NCI-H2227 treated with DMSO at 0.1 percent for 48 hours (cell line): ENCODE results near the gene TPPP3.
"Not testable (repeated sequence)": the region's sequence is repeated elsewhere in the genome, so short reads cannot be mapped to it uniquely, and the experiment has no call there.

Source experiments
- DNase-seq: peaks from one replicate; lab custom pipeline; 2025; lab: John Stamatoyannopoulos, UW

TPPP3 gene

DNA sequence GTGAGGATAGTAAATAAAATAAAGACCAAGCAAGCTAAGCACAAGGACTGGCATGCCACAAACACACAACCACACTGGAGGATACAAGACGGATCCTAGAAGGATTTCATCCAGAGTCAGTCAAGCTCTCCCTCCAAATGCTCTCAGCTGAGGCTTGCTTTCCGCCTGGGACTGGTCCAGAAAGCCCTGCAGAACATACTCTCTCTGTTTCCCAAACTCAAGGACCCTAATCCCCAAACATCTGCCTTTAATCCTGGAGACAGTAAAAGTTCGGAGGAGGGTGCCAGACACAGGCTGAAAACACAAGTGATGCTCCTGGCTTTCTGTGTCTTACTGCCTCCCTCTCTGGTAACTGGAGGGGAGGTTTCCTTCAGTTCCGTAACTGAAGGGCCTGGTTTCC lies 32.3 kb upstream of the TPPP3 start:
- no peak for DNase-seq

DNA sequence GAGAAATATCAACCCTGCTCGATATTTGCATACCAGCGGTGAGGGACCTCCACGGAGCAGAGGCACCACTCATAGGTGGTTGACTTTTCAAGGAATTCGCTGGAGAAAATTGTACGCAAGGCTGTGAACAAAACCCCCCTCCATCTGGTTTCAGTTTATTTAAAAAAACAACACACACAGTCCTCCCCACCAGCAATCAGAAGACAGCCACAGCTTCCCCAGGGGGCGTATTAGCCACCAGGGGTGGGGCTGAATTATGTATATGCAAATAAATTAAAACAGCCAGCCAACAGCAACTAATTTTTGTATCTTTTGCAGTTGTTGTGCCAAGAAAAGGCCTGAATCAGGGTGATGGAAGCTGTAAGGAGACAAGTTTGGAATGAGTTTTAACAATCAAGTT lies 31.8 kb upstream of the TPPP3 start:
- DNase-seq, result no peak

DNA sequence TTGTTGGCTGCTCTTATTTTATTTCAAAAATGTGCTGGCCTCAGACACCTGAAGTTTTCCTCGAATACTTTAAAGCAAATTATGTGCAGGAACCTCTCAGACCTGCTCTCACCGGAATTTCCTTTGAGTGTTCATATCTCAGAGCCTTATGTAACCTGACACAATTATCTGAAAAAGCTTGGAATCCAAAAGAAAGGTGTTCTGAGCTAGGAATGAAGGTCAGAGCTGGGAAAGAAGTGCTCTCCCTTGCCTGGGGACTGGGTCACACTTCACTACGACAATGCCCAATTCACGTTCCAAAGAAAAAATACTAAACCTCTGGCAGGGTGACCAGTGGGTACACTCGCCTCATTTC lies 30.9 kb upstream of the TPPP3 start:
- DNase-seq, result no peak

DNA sequence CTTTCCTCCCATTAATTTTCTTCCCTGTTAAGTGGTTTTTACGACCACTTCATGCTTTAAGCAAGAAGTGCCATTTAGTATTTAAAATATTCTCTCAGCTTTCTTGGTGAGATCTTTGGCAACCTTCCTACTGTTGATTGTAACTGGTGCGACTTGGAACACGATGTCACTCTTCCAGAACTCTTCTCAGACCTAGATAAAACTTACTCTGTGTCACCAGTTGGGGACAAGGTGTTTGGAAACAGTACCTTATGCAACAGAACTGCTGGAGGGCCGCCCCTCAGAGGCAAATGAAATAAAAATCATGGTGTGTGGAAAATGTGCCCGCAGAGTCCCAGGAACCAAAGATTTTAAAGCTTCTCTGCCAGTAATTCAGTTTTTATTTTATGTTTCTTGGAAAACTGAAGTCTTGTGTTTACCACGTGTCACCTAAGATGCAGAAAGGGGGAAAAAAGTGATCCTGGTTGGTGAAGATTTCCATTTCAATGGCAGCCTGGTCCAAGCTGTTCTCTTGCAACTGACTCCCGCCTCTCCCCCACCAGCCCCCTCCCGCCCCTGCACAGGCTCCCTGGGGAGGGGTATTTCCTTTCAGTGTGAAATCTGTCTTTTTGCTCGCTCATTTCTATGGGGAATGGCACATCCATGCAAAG lies 30.4 kb upstream of the TPPP3 start:
- no peak for DNase-seq

DNA sequence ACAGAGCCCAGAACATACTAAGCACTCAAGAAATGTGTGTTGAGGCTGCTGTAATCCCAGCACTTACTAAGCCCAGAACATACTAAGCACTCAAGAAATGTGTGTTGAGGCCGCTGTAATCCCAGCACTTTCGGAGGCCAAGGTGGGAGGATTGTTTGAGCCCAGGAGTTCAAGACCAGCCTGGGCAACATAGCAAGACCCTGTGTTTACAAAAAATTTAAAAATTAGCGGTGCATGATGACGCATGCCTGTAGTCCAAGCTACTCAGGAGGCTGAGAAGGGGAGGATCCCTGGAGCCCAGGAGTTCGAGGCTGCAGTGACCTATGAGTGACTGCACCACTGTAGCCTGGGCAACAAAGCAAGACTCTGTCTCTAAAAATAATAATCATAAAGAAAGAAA lies 29.7 kb upstream of the TPPP3 start:
- no peak for DNase-seq

DNA sequence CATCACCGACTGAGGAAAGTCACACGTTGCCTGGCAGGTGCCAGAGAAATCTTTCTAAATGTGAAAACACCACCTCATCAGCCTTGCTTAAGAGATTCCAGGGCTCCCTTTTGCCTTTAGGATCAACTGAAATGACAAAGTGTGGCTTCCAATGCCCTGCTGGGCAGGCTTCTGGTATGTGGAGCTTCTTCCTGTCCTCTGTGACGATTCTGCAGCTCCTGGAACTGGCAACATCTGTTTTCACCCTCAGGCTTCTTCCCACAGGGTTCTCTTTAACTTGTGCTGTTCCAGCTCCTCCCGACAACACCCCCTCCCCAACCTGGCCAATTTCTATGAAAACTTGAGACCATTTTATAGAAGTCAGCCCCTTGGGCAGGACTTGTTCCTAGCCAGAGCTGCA lies 27.7 kb upstream of the TPPP3 start:
- DNase-seq, result no peak

DNA sequence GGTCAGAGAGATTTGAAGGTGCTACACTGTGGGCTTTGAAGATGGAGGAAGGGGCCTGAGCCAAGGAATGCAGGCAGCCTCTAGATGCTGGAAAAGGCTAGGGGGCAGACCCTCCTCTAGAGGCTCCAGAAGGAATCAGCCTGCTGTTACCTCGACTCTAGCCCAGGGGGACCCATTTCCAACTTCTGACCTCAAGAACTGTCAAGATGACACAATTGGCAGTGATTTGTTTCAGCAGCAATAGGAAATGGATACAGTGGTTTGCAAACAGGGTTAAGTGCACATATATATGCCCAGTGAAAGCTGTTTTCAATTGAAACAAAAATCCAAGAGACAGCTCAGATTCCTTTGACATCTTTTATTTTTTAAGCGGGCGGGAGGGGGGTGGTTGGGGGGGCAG lies 26.6 kb upstream of the TPPP3 start:
- no peak for DNase-seq

DNA sequence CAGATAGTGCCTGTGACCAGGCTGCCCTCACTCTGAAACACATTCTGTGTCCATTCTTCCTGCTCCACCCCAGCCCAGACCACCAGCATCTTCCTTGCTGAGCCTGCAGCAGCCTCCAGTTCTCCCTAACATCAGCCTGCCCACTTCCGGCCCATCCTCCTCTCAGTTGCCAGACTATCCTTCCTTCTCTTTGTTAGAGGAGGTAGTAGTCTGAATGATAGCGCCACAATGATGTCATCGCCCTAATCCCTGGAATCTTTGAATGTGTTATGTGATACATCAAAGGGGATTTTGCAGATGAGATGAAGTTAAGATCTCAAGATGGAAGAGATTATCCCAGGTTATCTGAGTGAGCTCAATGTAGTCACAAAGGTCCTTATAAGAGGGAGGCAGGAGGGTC lies 26.2 kb upstream of the TPPP3 start:
- DNase-seq, result no peak

DNA sequence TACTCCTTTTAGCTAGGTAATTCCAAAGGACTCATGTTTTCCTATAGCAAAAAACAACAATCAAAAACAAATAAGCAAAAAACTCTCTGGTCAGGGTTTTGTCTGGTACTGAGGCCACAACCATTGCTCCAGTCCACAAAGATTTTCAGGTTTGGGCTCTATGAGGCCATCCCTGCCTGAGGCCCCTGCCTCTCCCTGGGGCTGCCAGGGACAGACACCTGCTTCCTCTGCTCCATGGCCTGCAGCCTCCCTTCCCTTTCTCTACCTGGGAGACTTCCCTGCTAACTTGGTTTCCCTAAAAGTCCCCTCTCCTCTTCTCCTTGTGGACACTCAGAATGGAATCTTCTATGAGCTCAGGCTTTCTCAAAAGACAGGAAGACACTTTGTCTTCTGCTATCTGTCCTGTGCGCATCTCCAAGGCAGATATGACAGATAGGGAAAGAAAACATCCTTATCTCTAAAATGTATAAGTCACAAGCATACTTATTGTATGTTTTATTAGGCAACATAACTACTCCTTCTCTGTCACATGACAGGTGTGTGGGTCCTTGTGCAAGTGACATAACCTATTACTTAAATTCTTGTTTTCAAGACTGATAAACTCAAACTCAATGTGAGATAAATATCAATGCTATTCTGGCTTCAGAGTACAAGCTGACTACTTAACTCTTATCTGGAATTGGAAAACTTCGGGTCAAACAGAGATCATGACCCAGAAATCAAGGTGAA lies 24.2 kb upstream of the TPPP3 start:
- no peak for DNase-seq

DNA sequence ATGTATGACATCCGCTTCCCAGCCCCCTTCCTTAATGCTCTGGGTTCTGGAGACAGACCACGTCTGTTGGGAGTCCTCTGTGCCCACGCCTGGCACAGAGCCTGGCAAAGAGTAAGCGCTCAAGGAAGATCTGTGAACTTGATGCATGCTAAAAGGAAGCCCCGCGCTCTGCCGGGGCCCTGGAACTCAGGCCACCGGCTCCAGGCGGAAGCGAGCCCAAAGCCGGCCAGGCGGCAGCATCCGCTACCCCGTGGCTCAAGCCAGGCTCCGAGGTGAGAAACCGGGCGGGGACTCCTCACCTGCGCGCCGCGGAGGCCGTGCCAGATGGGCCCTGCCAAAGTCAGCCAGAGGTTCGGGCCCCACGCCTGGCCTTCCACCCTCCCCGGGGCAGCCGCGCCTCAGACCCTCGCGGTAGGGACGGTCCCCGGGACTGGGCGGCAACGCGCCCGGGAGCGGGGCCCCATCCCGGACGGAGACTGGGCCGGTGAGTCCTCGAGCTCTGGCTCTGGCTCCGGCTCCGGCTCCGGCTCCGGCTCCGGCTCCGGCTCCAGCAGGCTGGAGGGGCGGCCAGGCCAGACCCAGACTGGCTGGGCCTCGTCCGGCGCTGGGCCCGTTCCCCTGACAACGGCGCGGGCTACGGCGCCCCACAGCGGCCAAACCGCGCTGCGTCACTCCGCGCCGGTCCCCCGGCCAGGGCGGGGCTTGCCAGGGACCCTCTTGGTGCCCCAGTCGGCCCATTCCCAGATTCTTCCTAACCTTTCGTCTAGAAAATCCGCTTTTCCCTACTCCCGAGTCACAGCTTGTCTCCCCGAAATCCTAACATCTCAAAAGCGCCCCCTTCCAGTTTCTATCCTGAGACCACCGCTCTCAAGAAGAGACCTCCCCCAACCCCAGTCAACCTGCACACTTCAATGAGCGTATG lies 22.8 kb upstream of the TPPP3 start, which contains the start of gene ZDHHC1:
TSS of gene ZDHHC1 (minus strand) at position 606 of the 922 bp plus-strand sequence. CDS start 8,702 bp downstream, outside the sequence.
- peak; percentile 55 for DNase-seq

DNA sequence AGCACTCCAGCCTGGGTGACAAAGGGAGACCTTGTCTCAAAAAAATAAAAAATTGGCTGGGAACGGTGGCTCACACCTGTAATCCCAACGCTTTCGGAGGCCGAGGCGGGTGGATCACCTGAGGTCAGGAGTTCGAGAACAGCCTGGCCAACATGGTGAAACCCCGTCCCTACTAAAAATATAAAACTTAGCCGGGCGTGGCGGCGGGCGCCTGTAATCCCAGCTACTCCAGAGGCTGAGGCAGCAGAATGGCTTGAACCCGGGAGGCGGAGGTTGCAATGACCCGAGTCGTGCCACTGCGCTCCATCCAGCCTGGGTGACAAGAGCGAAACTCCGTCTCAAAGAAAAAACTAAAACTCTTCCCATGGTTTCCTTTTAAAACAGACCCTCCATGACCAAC lies 22.1 kb upstream of the TPPP3 start:
- not testable (repeated sequence) for DNase-seq

DNA sequence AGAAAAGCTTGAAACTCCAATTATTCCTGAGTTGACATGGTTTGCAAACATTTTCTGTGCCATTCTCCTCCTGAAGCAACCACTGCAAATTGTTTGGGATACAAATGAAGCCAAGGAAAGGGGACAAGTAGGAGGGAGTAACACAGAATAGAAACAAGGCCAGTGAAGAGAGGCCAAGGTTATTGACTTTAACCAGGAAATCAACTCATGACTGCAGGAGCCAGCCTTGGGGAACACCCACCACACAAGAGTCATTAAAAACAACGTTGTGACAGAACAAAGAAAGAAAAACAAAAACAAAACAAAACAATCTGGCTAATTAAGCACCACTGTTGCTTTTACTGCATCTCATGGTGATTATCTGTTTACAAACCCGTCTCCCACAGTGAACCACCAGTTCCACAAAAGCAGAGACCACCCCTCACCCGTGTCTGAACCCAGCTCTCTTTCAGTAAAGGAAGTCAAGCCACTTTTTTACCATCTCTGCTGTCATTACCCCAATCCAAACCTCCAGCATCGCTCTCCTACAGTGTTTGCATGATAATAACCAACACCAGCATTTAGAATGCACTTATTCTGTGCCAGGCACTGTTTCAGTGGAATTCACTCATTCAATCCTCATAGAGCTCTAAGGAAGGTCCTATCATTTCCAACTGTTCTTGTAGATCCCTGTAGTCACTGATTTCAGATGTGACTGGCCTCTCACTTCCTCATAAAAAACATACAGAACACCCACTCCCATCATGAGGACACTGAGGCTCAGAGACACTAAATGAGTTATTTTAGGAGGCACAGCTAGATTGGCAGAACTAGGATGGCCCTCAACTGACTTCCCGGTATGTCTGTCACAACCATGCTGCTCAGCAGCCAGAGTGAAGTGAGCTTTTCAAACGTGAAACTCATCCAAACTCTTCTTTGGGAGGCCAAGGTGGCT lies 20.9 kb upstream of the TPPP3 start:
- no peak for DNase-seq

DNA sequence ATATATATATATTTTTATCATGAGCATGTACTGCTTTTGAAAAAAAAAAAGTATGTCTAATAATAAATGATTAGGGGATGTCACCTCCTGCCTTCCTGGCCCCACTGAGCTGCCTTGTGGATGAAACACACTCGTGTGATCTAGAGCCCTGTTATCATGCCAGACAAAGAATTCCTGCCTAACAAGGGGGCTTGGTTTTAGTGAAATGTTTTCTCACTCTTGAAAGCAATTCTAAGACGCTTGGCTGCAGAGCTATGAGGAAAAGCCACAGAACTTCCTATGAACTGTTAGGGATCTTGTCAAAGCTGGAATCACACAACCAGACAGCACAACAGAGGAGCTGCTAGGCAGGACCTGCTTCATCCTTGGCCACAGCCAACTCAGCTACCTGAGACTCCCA lies 19.0 kb upstream of the TPPP3 start:
- DNase-seq, result no peak

DNA sequence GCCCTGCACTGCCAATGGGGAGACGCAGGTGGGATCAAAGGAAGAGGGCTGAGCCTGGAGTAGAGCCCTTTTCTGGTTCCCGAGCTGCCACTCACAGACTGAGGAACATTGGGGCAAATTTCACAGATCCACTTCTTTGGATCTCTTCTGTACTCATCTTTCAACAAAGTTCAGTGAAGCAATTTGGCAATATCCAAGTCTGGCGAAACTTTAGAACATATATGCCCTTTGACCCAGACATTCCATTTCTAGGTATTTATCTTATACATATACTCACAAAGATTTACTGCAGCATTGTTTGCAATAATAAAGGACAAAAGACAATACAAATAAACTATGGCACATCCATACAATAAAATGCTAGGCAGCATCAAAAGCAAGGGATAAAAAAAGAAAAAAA lies 18.0 kb upstream of the TPPP3 start:
- DNase-seq, result no peak

DNA sequence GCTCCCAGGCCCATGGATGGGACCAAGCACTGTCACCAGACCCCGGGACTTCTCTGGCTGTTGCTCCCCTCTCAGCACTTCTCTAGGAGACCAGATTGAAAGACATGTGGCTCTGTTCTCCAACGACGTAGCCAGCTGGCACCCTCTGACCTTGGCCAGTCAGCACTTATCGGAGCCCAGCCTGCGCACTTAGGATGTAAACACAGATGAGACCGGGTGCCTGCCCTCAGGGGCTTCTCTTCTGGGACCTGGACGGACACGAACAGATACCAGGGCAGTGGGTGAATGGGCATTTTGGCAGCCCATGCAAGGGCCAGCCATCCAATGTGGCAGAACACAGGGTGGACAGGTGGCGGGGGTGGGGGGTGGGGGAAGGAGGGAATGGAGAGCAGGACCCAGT lies 16.3 kb upstream of the TPPP3 start:
- no peak for DNase-seq

DNA sequence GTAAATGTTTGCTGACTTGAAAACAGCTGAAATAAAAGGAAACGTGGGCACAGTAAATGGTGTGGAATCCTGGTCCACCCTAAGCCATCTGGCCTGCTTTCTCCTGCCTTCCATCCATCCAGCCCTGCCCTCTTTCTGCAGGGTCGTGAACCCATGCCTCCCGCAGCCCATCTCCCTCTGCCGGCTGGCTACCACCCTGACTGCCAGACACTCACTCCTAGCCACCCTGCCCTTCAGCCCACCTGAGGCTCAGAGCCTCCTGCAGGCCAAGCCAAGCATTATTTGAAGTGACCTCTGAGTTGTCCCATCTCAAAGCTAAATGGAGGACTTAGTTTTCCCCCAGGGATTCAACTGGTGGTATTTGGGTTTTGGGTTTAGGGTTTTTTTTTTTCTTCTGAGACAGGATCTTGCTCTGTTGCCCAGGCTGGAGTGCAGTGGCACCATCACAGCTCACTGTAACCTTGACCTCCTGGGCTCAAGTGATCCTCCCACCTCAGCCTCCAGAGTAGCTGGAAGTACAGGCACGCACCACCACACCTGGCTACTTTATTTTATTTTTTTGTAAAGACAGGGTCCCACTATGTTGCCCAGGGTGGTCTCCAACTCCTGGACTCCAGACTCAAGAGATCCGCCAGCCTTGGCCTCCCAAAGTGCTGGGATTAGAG lies 14.6 kb upstream of the TPPP3 start:
- no peak for DNase-seq

DNA sequence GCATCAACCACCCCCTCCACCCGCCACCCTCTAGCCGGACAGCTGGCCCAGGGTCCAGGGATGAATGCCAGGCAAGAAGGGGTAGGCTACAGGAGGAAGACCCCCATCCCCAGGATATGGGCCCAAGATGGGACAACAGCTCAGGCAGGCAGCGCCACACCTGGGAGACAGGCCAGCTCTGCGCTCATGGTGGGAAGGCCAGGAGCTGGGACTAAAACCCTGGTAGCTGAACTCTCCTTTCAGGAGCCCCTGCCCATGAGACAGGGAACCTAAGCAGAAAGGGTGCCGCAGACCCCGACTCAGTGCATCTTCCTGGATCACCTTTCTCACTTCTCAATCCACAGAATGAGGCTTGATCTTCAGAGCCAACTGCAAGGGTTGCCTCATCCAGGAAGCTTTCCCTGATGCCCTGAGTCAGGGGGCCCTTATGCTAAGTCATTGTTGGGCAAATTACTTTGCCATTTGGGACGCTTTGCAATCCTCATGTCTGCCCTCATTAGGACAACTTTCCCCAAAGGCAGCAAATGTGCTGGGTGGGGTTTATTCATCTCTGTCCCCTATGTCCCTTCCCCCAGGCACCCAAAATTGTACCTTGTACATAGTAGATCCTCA lies 14.0 kb upstream of the TPPP3 start:
- DNase-seq, result no peak

DNA sequence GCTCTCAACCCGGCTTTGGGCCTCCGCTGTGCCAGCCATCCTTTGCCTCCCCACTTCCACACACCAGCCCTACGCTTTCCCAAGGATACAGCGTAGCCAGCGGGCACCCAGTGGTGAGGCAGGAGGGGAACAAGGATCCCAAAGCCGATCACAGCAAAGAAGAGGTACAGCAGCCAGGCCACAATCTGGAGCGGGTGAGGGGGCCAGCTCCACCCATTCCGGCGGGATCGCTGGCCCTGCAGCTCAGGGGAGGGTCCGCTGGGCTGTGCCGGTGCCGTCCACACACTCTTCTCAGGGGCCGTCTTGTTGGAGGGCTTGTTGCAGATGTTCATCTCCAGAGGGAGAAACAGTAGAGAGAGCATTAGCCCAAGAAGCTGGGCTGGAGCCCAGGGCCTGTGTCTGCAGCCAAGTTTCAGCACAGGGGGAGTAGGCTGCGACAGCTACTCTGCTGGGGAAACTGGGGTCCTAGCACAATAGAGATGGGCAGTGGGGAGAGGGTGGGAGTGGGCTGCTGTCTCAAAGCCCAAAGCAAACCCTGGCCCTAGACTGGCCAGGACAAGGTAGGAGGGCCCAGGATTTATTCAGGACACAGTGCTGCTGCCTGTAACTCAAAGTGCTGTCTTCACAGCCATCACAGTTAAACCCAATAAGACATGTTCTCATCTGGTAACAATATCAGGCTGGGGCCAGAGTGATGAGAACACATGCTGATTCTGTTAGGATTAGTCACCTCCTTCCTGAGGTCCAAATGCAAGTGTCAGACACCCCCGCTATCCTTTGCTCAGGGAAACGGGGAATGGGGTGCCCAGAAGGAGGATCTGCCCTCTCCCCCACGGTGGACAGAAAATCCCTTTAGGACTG lies 13.0 kb upstream of the TPPP3 start:
- no peak for DNase-seq

DNA sequence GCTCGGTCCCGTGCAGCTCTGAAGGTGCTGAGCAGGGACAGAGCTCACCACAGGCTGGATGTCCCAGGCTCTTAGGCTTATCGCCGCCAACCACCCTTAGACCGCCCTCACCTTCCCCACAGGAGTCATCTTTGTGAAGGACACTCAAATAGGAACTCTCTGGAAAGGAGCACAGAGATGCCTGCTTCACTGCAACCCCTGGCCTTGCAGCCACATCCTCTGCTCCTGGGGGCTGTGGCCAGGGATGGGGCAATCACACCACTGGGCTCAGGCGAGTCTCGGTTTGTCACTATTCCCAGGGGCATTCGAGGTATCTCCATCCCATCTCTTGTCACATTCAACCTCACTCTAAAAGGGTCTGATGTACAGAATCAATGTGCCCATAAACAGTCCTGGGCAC lies 12.0 kb upstream of the TPPP3 start:
- DNase-seq, result no peak

DNA sequence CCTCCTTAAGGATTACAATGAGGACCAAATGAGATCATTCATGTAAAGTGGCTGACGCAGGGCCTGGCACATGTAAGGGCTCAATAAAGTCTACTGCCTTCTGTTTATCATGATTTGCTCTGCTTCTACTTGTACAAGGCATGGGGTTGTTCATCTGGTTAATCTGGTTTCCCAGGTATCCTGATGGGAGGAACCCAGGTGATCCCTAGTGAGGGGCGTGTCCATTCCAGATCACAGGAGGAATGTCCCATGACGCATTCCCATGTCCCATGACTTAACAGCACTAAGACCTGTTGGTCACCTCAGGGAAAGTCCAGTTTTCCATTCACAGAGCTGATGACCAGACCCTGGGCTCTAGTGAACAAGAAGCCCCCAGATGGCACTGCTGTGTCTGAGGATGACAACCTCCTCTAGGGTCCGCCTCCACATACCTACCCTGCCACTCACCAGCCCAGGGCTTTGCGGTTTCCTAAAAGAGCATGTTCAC lies 11.5 kb upstream of the TPPP3 start:
- DNase-seq, result no peak
